Gastroesophageal sphincter (tissue), 4 donors: ENCODE results near the gene CRYAA. TPM values are rescaled to one million over a fixed set of nuclear protein-coding genes. Genes with fewer than 3 reads are reported as not detected.

Experiments
- ATAC-seq: fragments of 150-250 bp; one replicate; pipeline ENCODE4 v1.9.1; 2016; ENCODE audit warnings: mild to moderate bottlenecking, moderate library complexity
- H3K27ac ChIP-seq, 4 donors: fragments of 200-600 bp; sonication (generic) in 3 of 4; 1 replicate in 3 of 4; 2 replicates in 1 of 4; pipeline ENCODE4 v1.5.1; 2016 to 2019
- H3K27me3 ChIP-seq: fragments of 200-600 bp; sonication (generic); one replicate; pipeline ENCODE4 v1.5.1; 2019
- H3K36me3 ChIP-seq, 2 donors: fragments of 200-600 bp; sonication (generic); one replicate each; pipeline ENCODE4 v1.5.1; 2019; ENCODE audit warnings: control low read depth in 1 of 2
- H3K4me1 ChIP-seq, 3 donors: fragments of 200-600 bp; sonication (generic); 1 replicate in 2 of 3; 2 replicates in 1 of 3; pipeline ENCODE4 v1.5.1; 2016 to 2019; ENCODE audit warnings: control low read depth in 2 of 3
- H3K4me3 ChIP-seq, 2 donors: fragments of 200-600 bp; sonication (generic); one replicate each; pipeline ENCODE4 v1.5.1; 2019; ENCODE audit warnings: mild to moderate bottlenecking in 1 of 2, moderate library complexity in 1 of 2
- H3K9me3 ChIP-seq, 3 donors: fragments of 200-600 bp; sonication (generic); one replicate each; pipeline ENCODE4 v1.5.1; 2017 to 2019; ENCODE audit warnings: control low read depth in 2 of 3
- CTCF ChIP-seq, 4 experiments: fragments of 200-600 bp in 2 of 4; fragments of 450-650 bp in 2 of 4; sonication (generic) in 1 of 4; IDR thresholded peaks; one replicate each; pipeline ENCODE4 v1.5.1; 2017 to 2019; ENCODE audit warnings: antibody characterized with exemption in 4 of 4, mild to moderate bottlenecking in 2 of 4, moderate library complexity in 2 of 4
- EP300 ChIP-seq: sonication (generic); formaldehyde crosslinking; IDR thresholded peaks from one replicate; pipeline ENCODE4 v1.6.1; 2017; ENCODE audit warnings: antibody characterized with exemption, mild to moderate bottlenecking
- POLR2A ChIP-seq, 2 donors: fragments of 450-650 bp; IDR thresholded peaks; one replicate each; pipeline ENCODE4 v1.6.1; 2017; ENCODE audit warnings: antibody characterized with exemption in 2 of 2, mild to moderate bottlenecking in 2 of 2, moderate library complexity in 1 of 2
- POLR2AphosphoS5 ChIP-seq: sonication (generic); formaldehyde crosslinking; IDR thresholded peaks from one replicate; pipeline ENCODE4 v1.6.1; 2017; ENCODE audit warnings: antibody characterized with exemption
- WGBS, 2 donors: methylation state at CpG; one replicate each; pipeline ENCODE4 v1.1.5; 2018; ENCODE audit warnings: low coverage in 1 of 2; 5-methylcytosine and 5-hydroxymethylcytosine counted together
- total RNA-seq, 4 donors: library from RNA; depleted of rRNA; stranded (reverse); fragments of >200 nt; gene quantifications; one replicate each; pipeline ENCODE4 v1.1.0, GENCODE V29; 2016

The CRYAA gene
- total RNA-seq, 4 donors from 2014 or later = not detected

GRCh38 chr21:43201491-43201890 is 32.7 kb downstream of the CRYAA start:
- peaks cover 6% of the 10 kb centered on the region for H3K27me3 ChIP-seq
- TF ChIP-seq POLR2A (IDR thresholded peaks at IDR 0.05) (no peak), EP300 (no peak), POLR2AphosphoS5 (no peak), CTCF (IDR thresholded peaks at IDR 0.05) (no peak)
- H3K4me1 ChIP-seq = no peaks in the 10 kb centered on the region
- no peak overlapping the region for H3K27ac ChIP-seq
- no peak for ATAC-seq
- no peaks in the 10 kb centered on the region for H3K36me3 ChIP-seq
- peaks cover 0 to 43% (median 0%) of the 10 kb centered on the region in 3 donors for H3K9me3 ChIP-seq
- no peak overlapping the region for H3K4me3 ChIP-seq
- WGBS, 2 donors = 94 to 100% methylated on average over 1 of the region's 1 CpG

GRCh38 chr21:43203591-43203990 is 34.8 kb downstream of the CRYAA start:
- TF ChIP-seq EP300 (no peak), CTCF (IDR thresholded peaks at IDR 0.05) (no peak), POLR2AphosphoS5 (no peak), POLR2A (IDR thresholded peaks at IDR 0.05) (no peak)
- H3K4me1 ChIP-seq = no peaks in the 10 kb centered on the region
- H3K9me3 ChIP-seq = peaks cover 0 to 36% (median 0%) of the 10 kb centered on the region in 3 donors
- 77 to 84% methylated on average over 4 to 5 of the region's 6 CpGs for WGBS, 2 donors
- no peak for ATAC-seq
- no peak overlapping the region for H3K4me3 ChIP-seq
- peaks cover 26% of the 10 kb centered on the region for H3K27me3 ChIP-seq
- no peak overlapping the region for H3K27ac ChIP-seq
- H3K36me3 ChIP-seq = no peaks in the 10 kb centered on the region

GRCh38 chr21:43204638-43205037 is 35.8 kb downstream of the CRYAA start:
- peaks cover 37% of the 10 kb centered on the region for H3K27me3 ChIP-seq
- no peaks in the 10 kb centered on the region for H3K36me3 ChIP-seq
- H3K4me1 ChIP-seq = no peaks in the 10 kb centered on the region
- no peak overlapping the region for H3K4me3 ChIP-seq
- TF ChIP-seq EP300 = no peak
- no peak for TF ChIP-seq POLR2AphosphoS5
- TF ChIP-seq POLR2A (IDR thresholded peaks at IDR 0.05) = no peak
- TF ChIP-seq CTCF (IDR thresholded peaks at IDR 0.05) = no peak
- peaks cover 0 to 34% (median 0%) of the 10 kb centered on the region in 3 donors for H3K9me3 ChIP-seq
- ATAC-seq = no peak
- WGBS, 2 donors = 87 to 92% methylated on average over 6 to 7 of the region's 7 CpGs
- no peak overlapping the region for H3K27ac ChIP-seq

GRCh38 chr21:43206231-43207042 is 37.6 kb downstream of the CRYAA start:
- WGBS, 2 donors = 82 to 84% methylated on average over 5 to 11 of the region's 18 CpGs

More at GRCh38 chr21:43206231-43207042, 37.6 kb downstream of the CRYAA start:
- H3K27me3 ChIP-seq = peaks cover 48% of the 10 kb centered on the region
- peaks cover 0 to 19% (median 0%) of the 10 kb centered on the region in 3 donors for H3K9me3 ChIP-seq
- H3K4me3 ChIP-seq = no peak overlapping the region
- no peak overlapping the region for H3K27ac ChIP-seq
- TF ChIP-seq EP300 (no peak), POLR2AphosphoS5 (no peak), POLR2A (IDR thresholded peaks at IDR 0.05) (no peak), CTCF (IDR thresholded peaks at IDR 0.05) (no peak)
- no peaks in the 10 kb centered on the region for H3K36me3 ChIP-seq
- ATAC-seq = no peak
- H3K4me1 ChIP-seq = peaks cover 0 to 5% (median 3%) of the 10 kb centered on the region in 3 donors
